SK-N-SH (cell line): ENCODE measurements around the gene FBXO7. TPM values are rescaled to one million over a fixed set of nuclear protein-coding genes. Genes with fewer than 3 reads are reported as not detected.

Experiments used
- CTCF ChIA-PET: fragments of 300-600, 350-600 bp; formaldehyde crosslinking; extraction: SDS; loops from one replicate; lab custom pipeline; 2021; lab: Yijun Ruan, JAX
- POLR2A ChIA-PET: fragments of 350-600 bp; sonication (Branson Sonifier 250); formaldehyde crosslinking; extraction: SDS; loops from one replicate; lab custom pipeline; 2020; ENCODE audit warnings: antibody characterized with exemption, inconsistent platforms; lab: Yijun Ruan, JAX
- DNase-seq: peaks from one replicate; pipeline ENCODE4 v3.0.0; 2012
- H2AFZ ChIP-seq: fragments of 200-600 bp; sonication (generic); 2 replicates; pipeline ENCODE4 v1.8.1; 2016; ENCODE audit warnings: antibody characterized with exemption, mild to moderate bottlenecking, low read depth
- H3F3A ChIP-seq: fragments of 200-600 bp; sonication (generic); replicated peaks from 2 replicates; pipeline ENCODE3; 2016; ENCODE audit warnings: antibody characterized with exemption, mild to moderate bottlenecking; ENCODE audit not compliant: insufficient read depth
- H3K27ac ChIP-seq, 2 experiments: fragments of 200-500 bp in 1 of 2; fragments of 200-600 bp in 1 of 2; sonication (Bioruptor generic) in 1 of 2; sonication (generic), shearing (Covaris generic) in 1 of 2; 2 replicates each; pipeline versions ENCODE4 v1.5.1 to v1.6.1; 2014 to 2016; ENCODE audit warnings: low read depth in 2 of 2, inconsistent platforms in 1 of 2, low read length in 1 of 2, mild to moderate bottlenecking in 1 of 2, mixed read lengths in 1 of 2
- H3K27me3 ChIP-seq: fragments of 200-600 bp; sonication (generic), shearing (Covaris generic); 2 replicates; pipeline ENCODE4 v1.6.1; 2016; ENCODE audit warnings: mixed run types; ENCODE audit not compliant: insufficient read depth
- H3K36me3 ChIP-seq, 2 experiments: fragments of 200-500 bp in 1 of 2; fragments of 200-600 bp in 1 of 2; sonication (Bioruptor generic) in 1 of 2; sonication (generic) in 1 of 2; replicated peaks in 1 of 2; 2 replicates each; pipeline versions ENCODE3 to v1.5.1; 2014 to 2016; ENCODE audit warnings: low read length in 1 of 2, mild to moderate bottlenecking in 1 of 2; ENCODE audit not compliant: insufficient read depth in 2 of 2, control insufficient read depth in 1 of 2
- H3K4me1 ChIP-seq, 2 experiments: fragments of 200-500 bp in 1 of 2; fragments of 200-600 bp in 1 of 2; sonication (Bioruptor generic) in 1 of 2; sonication (generic), shearing (Covaris generic) in 1 of 2; 2 replicates each; pipeline versions ENCODE4 v1.5.1 to v1.6.1; 2014 to 2016; ENCODE audit warnings: low read depth in 1 of 2, low read length in 1 of 2, mixed run types in 1 of 2; ENCODE audit not compliant: insufficient read depth in 2 of 2, control insufficient read depth in 1 of 2
- H3K4me2 ChIP-seq: fragments of 200-600 bp; sonication (generic), shearing (Covaris generic); 2 replicates; pipeline ENCODE4 v1.6.1; 2017; ENCODE audit warnings: mixed run types
- H3K4me3 ChIP-seq, 2 experiments: fragments of 200-500 bp in 1 of 2; fragments of 200-600 bp in 1 of 2; sonication (Bioruptor generic) in 1 of 2; sonication (generic), shearing (Covaris generic) in 1 of 2; 2 replicates each; pipeline versions ENCODE4 v1.5.1 to v1.8.1; 2014 to 2016; ENCODE audit warnings: low read depth in 2 of 2, inconsistent platforms in 1 of 2, low read length in 1 of 2, mild to moderate bottlenecking in 1 of 2, mixed read lengths in 1 of 2, moderate library complexity in 1 of 2
- H3K79me2 ChIP-seq: fragments of 200-600 bp; sonication (generic); 2 replicates; pipeline ENCODE4 v1.8.1; 2017; ENCODE audit warnings: mild to moderate bottlenecking; ENCODE audit not compliant: insufficient read depth
- H3K9ac ChIP-seq: fragments of 200-600 bp; sonication (generic); 2 replicates; pipeline ENCODE4 v1.6.1; 2017; ENCODE audit warnings: mixed run types
- H3K9me2 ChIP-seq: fragments of 200-600 bp; sonication (generic); 2 replicates; pipeline ENCODE4 v1.6.1; 2017; ENCODE audit warnings: mixed run types
- H3K9me3 ChIP-seq: fragments of 200-600 bp; sonication (generic); 2 replicates; pipeline ENCODE4 v1.6.1; 2017; ENCODE audit warnings: mixed run types, mild to moderate bottlenecking, moderate library complexity
- H4K20me1 ChIP-seq: fragments of 200-600 bp; sonication (generic); 2 replicates; pipeline ENCODE4 v1.6.1; 2017; ENCODE audit warnings: mild to moderate bottlenecking, mixed run types; ENCODE audit not compliant: insufficient read depth
- CHD2 ChIP-seq: fragments of 150-350 bp; IDR thresholded peaks from 2 replicates; pipeline ENCODE4 v1.6.1; 2018; ENCODE audit warnings: low read length; ENCODE audit not compliant: partially characterized antibody
- ELF1 ChIP-seq: IDR thresholded peaks from 2 replicates; pipeline ENCODE4 v1.4.0; 2012
- EZH2phosphoT487 ChIP-seq: fragments of 200-600 bp; sonication (generic); IDR thresholded peaks from 2 replicates; pipeline ENCODE4 v1.6.1; 2017; ENCODE audit warnings: low read depth, mixed run types, mild to moderate bottlenecking, antibody characterized with exemption, moderate library complexity, borderline replicate concordance
- FOSL2 ChIP-seq: IDR thresholded peaks from 2 replicates; pipeline ENCODE4 v1.4.0; 2012; ENCODE audit warnings: low read depth, mild to moderate bottlenecking, moderate library complexity, borderline replicate concordance
- JUND ChIP-seq: IDR thresholded peaks from 2 replicates; pipeline ENCODE4 v1.4.0; 2012
- NFIC ChIP-seq: IDR thresholded peaks from 2 replicates; pipeline ENCODE4 v1.4.0; 2012; ENCODE audit warnings: borderline replicate concordance
- RXRA ChIP-seq: IDR thresholded peaks from 2 replicates; pipeline ENCODE4 v1.4.0; 2012; ENCODE audit warnings: low read depth, mild to moderate bottlenecking, borderline replicate concordance
- SIN3A ChIP-seq: IDR thresholded peaks from 2 replicates; pipeline ENCODE4 v1.6.1; 2012; ENCODE audit warnings: low read depth, mild to moderate bottlenecking, low read length, moderate library complexity, borderline replicate concordance
- TCF12 ChIP-seq: IDR thresholded peaks from 2 replicates; pipeline ENCODE4 v1.4.0; 2012
- YY1 ChIP-seq: IDR thresholded peaks from 2 replicates; pipeline ENCODE4 v1.4.0; 2012; ENCODE audit warnings: low read depth, mild to moderate bottlenecking
- WGBS: methylation state at CpG from one replicate; pipeline ENCODE4 v1.1.6; 2017; ENCODE audit warnings: low lambda C conversion rate; 5-methylcytosine and 5-hydroxymethylcytosine counted together
- polyA plus RNA-seq, 3 experiments: library from polyadenylated mRNA; depleted of rRNA; stranded (reverse); fragments of >200 nt; gene quantifications; 2 replicates each; pipeline ENCODE4 v1.2.3, GENCODE V29; 2012
- TF ChIP-seq, protein P1 (sequence below): IDR thresholded peaks from 2 replicates; pipeline ENCODE4; 2012

FBXO7 gene
- polyA plus RNA-seq, 1 of the 3 experiments (the other 2 are of a cell fraction), result 77.3 TPM

DNA sequence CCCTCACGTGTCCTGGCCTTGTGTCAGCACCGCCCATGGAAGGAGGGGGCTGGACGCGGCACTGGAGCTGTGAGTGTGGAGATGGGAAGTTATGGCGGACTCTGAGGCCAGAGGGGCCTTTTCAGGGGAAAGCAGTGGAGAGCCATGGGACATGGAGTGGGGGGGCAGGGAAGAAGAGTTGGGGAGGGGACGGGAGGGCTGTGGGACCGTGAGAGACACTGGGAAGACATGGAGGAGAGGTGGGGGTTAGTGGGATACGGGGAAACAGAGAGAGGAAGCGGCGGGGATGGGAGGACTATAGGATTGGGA is 58.2 kb downstream of the FBXO7 start:
- ChIA-PET CTCF (interaction anchor here (1.4 to 13.9 kb wide), 4 partner anchors 264 to 677 kb away, joined by 6 to 241 read pairs (median 50); no protein-coding TSS in a partner anchor), POLR2A (no interaction called here)
- no peaks in the 10 kb centered on the region for H3K79me2 ChIP-seq
- WGBS, result 66% methylated on average over 10 of the region's 10 CpGs
- no peak overlapping the region for H3K9ac ChIP-seq
- peak overlapping the region; percentile 29; the same call in 1 of the 2 replicates for H2AFZ ChIP-seq
- no peaks in the 10 kb centered on the region for H3K9me2 ChIP-seq
- DNase-seq, result no peak
- H3K4me1 ChIP-seq, result peaks cover 10 to 14% of the 10 kb centered on the region in 2 experiments; a peak in 3 of 4 replicates
- no peaks in the 10 kb centered on the region for H3K27me3 ChIP-seq
- 0 out of 4 replicates have a peak overlapping the region, but pooled peaks of 1 of the 2 experiments have one; percentile 17 for H3K27ac ChIP-seq
- H3K4me2 ChIP-seq, result peak overlapping the region; percentile 11; the same call in 1 of the 2 replicates
- H4K20me1 ChIP-seq, result no peaks in the 10 kb centered on the region
- H3K36me3 ChIP-seq, result no peaks in the 10 kb centered on the region
- no peaks in the 10 kb centered on the region for H3F3A ChIP-seq
- TF ChIP-seq, protein P1, sequence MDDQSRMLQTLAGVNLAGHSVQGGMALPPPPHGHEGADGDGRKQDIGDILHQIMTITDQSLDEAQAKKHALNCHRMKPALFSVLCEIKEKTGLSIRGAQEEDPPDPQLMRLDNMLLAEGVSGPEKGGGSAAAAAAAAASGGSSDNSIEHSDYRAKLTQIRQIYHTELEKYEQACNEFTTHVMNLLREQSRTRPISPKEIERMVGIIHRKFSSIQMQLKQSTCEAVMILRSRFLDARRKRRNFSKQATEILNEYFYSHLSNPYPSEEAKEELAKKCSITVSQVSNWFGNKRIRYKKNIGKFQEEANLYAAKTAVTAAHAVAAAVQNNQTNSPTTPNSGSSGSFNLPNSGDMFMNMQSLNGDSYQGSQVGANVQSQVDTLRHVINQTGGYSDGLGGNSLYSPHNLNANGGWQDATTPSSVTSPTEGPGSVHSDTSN, result no peak
- no peak for TF ChIP-seq CHD2
- TF ChIP-seq JUND, result no peak
- no peak for TF ChIP-seq FOSL2
- no peak for TF ChIP-seq NFIC
- no peak for TF ChIP-seq RXRA
- no peak for TF ChIP-seq SIN3A
- no peak for TF ChIP-seq EZH2phosphoT487
- TF ChIP-seq YY1, result no peak
- no peak for TF ChIP-seq ELF1
- no peak overlapping the region for H3K4me3 ChIP-seq
- no peaks in the 10 kb centered on the region for H3K9me3 ChIP-seq

DNA sequence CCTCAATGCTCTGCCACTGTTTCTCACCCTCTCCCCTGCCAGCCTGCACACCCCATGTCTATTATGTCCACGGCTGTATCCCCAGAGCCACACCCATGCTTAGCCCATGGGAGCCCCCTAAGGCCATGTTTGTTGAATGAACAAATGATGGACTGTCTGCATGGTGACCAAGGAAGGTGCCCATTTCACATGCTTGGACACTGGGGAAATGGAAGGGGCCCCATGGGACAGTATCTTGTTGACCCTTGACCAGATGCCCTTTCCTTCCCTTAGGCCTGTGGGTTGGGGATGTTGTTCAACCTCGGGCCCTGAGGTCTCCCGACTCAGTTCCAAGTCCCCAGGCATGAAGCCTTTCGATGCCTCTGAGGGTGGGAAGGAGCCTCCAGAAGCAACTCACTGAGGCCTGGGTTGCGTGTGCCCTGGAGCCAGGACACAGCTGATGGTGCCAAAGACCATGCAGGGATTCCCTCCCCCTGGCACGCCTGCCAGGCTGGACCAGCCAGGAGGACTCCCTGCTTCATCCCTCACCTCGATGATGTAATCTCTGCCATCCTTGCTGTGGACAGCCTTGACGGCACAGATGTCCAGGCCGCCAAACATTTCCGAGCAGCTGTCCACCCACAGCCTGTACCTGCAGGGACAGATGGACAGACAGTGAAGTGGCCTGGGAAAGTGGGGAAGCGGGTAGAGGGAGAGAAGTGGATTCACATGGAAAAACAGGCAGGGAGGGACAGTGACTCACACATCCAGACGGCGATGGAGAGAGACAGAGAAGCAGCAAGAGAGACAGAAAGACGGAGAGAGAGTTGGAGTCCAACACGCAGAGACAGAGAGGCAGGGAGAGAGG is 58.9 kb downstream of the FBXO7 start:
- DNase-seq, result no peak
- CTCF ChIA-PET, result interaction anchor here (1.2 to 13.9 kb wide), 3 partner anchors 264 to 593 kb away, joined by 3 to 241 read pairs (median 93); no protein-coding TSS in a partner anchor
- no peak overlapping the region for H3K4me3 ChIP-seq
- H3K4me2 ChIP-seq, result peak overlapping the region; percentile 16; the same call in 1 of the 2 replicates
- no peaks in the 10 kb centered on the region for H4K20me1 ChIP-seq
- H3K9ac ChIP-seq, result no peak overlapping the region
- no peaks in the 10 kb centered on the region for H3K27me3 ChIP-seq
- 61% methylated on average over 12 of the region's 15 CpGs for WGBS
- H3K36me3 ChIP-seq, result no peaks in the 10 kb centered on the region
- no peaks in the 10 kb centered on the region for H3K9me3 ChIP-seq
- no peaks in the 10 kb centered on the region for H3K79me2 ChIP-seq
- H2AFZ ChIP-seq, result peak overlapping the region; percentile 31; the same call in 1 of the 2 replicates
- H3K27ac ChIP-seq, result peak overlapping the region in 1 of 2 experiments; percentile 17; a peak in 1 of 4 replicates
- no peaks in the 10 kb centered on the region for H3F3A ChIP-seq
- no peaks in the 10 kb centered on the region for H3K9me2 ChIP-seq
- POLR2A ChIA-PET, result no interaction called here
- no peak for TF ChIP-seq TCF12
- TF ChIP-seq, all 33 proteins: peak for 0
- H3K4me1 ChIP-seq, result peaks cover 10 to 14% of the 10 kb centered on the region in 2 experiments; a peak in 3 of 4 replicates
